Heart right ventricle (tissue), 16 donors: ENCODE measurements around the gene LRRC10. TPM values are rescaled to one million over a fixed set of nuclear protein-coding genes. Genes with fewer than 3 reads are reported as not detected.
A peak's percentile ranks its signal among the peaks of the same experiment; 100 is the strongest.

ENCODE experiments used
- ATAC-seq, 8 donors: fragments of 200-7000 bp; cut with Tn5 transposase; one replicate each; pipeline ENCODE4 v1.9.1; 2020; ENCODE audit warnings: mild to moderate bottlenecking in 8 of 8, moderate library complexity in 8 of 8, moderate number of reproducible peaks in 1 of 8
- DNase-seq, 2 donors: peaks; one replicate each; pipeline ENCODE4 v3.0.0-alpha.2; 2020
- H3K27ac ChIP-seq, 10 donors: fragments of 200-600 bp; sonication (generic) in 2 of 10; one replicate each; pipeline versions ENCODE4 v1.5.0 to v1.8.0; 2020 to 2022; ENCODE audit warnings: mild to moderate bottlenecking in 3 of 10
- H3K27me3 ChIP-seq, 7 donors: fragments of 200-600 bp; one replicate each; pipeline ENCODE4 v1.8.0; 2021 to 2022; ENCODE audit warnings: mild to moderate bottlenecking in 2 of 7
- H3K36me3 ChIP-seq, 9 donors: fragments of 200-600 bp; sonication (generic) in 1 of 9; one replicate each; pipeline versions ENCODE4 v1.5.0 to v1.8.0; 2020 to 2022; ENCODE audit warnings: mild to moderate bottlenecking in 2 of 9
- H3K4me1 ChIP-seq, 9 donors: fragments of 200-600 bp; sonication (generic) in 1 of 9; one replicate each; pipeline versions ENCODE4 v1.5.0 to v1.8.0; 2020 to 2022; ENCODE audit warnings: mild to moderate bottlenecking in 4 of 9
- H3K4me3 ChIP-seq, 10 donors: fragments of 200-600 bp; sonication (generic) in 2 of 10; one replicate each; pipeline versions ENCODE4 v1.5.0 to v1.8.0; 2020 to 2022; ENCODE audit warnings: mild to moderate bottlenecking in 7 of 10, moderate library complexity in 2 of 10
- H3K9me3 ChIP-seq, 11 donors: fragments of 200-600 bp in 10 of 11; sonication (generic) in 2 of 11; one replicate each; pipeline versions ENCODE4 v1.5.0 to v1.8.0; 2013 to 2022; ENCODE audit warnings: mild to moderate bottlenecking in 2 of 11, control low read depth in 1 of 11, moderate library complexity in 1 of 11
- WGBS, 2 donors: extraction: QIAGEN DNeasy Blood & Tissue Kit; methylation state at CpG; one replicate each; pipeline ENCODE4 v1.1.7; 2013; ENCODE audit warnings: inconsistent platforms in 1 of 2; 5-methylcytosine and 5-hydroxymethylcytosine counted together
- intact Hi-C, 10 donors: fragments of 100-400 bp; cut with DNase I; formaldehyde crosslinking; loops; one replicate each; pipeline versions ENCODE4 v1.11.1 to v1.14.2; 2022
- polyA plus RNA-seq, 2 donors: library from polyadenylated mRNA; stranded (reverse); fragments of 200-250 nt; gene quantifications; one replicate each; pipeline ENCODE4 v1.2.3, GENCODE V29; 2013
- total RNA-seq, 10 donors: library from RNA; stranded (reverse); fragmentation: NEBNext Ultra II Directional in 3 of 10; extraction: Animal tissue kit (Norgen Biotek cat#: 25700) in 3 of 10; gene quantifications; one replicate each; pipeline versions ENCODE4 v1.2.1 to v1.2.4, GENCODE V29; 2021 to 2023
- TF ChIP-seq, protein P1 (sequence below), 9 donors: fragments of 200-600 bp; sonication (generic) in 2 of 9; IDR thresholded peaks; one replicate each; pipeline versions ENCODE4 v1.5.0 to v1.8.0; 2021 to 2022; ENCODE audit warnings: antibody characterized with exemption in 9 of 9, mild to moderate bottlenecking in 5 of 9, moderate library complexity in 1 of 9
- donor health status: Arrhythmogenic right ventricular cardiomyopathy.
- donor health status: ischemic (EF 13 %, LVEDD 7.1; RV severe dilation, severe dysfunction).
- donor health status: healthy with polysubstance abuse.
- donor health status: DM: no; HTN: yes; CAD: no.
- donor health status: DM: no; HTN: no; CAD: no.
- donor health status: ischemic (EF 25% LVEDD 6.9; RV normal size, moderate dysfunction).
- donor health status: ischemic (EF 25% LVEDD 5.7; RV mildly dilated, moderate dysfunction).
- donor health status: healthy.
- donor health status: DM: yes; HTN: yes; CAD: no.
- donor health status: Ischemic cardiomyopathy.
- donor health status: ischemic (EF 35%, LVEDD 5.7; RV mildly dilated, moderate dysfunction).
- donor health status: nonischemic (EF 11% LVEDD 7.7; RV severe dilation, severe dysfunction).
- donor health status: DM: yes; HTN: yes; CAD: no.
- donor health status: PGD.
- donor health status: ischemic (EF 29% LVEDD 5.4; RV normal size, mild dysfunction).
- donor health status: nonischemic (EF 23%, LVEDD 6.1; RV moderate dilation, normal function).

The LRRC10 gene
- total and polyA plus RNA-seq, 12 donors = 3.4 to 75.7 (median 39.2) TPM

DNA sequence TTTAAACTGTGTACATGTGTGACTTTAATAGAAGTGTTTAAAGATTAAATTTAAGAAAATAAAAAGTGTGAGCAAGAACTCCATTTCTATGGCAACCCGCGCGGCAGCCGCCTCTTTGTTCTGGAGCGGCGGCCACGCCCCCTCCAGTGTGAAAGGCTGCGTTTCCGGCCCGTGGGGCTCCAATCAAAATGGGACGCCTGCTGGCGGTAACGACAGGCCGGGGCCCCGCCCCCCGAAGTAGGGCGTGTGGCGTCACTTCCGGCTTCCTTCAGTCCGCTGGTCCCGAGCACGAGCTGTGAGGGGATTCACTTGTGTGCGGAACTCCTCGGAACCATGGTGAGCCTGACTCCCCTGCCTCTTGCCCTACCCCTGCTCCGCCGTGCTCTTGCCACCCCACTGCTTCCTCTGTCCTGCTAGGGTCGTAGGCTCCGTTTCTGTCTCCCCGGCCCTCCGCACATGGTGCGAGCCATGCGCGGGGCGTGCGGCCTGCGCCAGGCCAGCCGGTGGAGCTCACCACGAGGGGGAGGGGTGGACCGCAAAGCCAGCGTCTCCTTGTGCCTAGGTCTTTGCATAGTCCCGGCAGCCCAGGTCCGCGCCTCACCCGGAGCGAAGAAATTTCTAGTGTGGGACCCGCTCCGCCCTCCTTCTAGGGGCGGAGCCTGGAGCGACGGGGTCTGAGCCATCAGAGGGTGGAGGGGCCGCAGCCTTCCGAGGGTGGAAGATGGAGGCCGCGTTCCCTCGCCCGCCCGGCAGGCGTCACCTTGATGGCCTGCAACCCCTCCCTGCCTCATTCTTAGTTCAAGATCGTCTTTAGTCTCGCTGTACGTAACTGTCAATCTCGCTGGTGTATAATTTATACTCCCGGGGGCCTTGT is 25.3 kb downstream of the LRRC10 start, which contains the start of gene CCT2:
TSS of gene CCT2 (plus strand) at position 271 of the 874 bp plus-strand sequence. CDS start at position 334, 63 bp downstream.
- Histone ChIP-seq H3K27ac (peak within 1 kb of the TSS; percentile 47 to 94 (median 86)), H3K9me3 (no peaks in the 10 kb centered on the region), H3K4me1 (peaks cover 0 to 23% (median 15%) of the 10 kb centered on the region in 9 donors), H3K27me3 (no peaks in the 10 kb centered on the region), H3K4me3 (peak within 1 kb of the TSS; percentile 76 to 99 (median 89)), H3K36me3 (peaks cover 0 to 44% (median 36%) of the 10 kb centered on the region in 9 donors)
- intact Hi-C loops = loop anchor here in 1 of 10 donors (5.0 kb wide), 1 partner anchor 113 kb away; the partner anchor contains the start of gene FRS2
- DNase-seq (peak; percentile 97), ATAC-seq (peak; percentile 99 to 100 (median 100))
- WGBS, 2 donors = 0 to 1% methylated on average over 63 of the region's 63 CpGs
- TF ChIP-seq, protein P1, sequence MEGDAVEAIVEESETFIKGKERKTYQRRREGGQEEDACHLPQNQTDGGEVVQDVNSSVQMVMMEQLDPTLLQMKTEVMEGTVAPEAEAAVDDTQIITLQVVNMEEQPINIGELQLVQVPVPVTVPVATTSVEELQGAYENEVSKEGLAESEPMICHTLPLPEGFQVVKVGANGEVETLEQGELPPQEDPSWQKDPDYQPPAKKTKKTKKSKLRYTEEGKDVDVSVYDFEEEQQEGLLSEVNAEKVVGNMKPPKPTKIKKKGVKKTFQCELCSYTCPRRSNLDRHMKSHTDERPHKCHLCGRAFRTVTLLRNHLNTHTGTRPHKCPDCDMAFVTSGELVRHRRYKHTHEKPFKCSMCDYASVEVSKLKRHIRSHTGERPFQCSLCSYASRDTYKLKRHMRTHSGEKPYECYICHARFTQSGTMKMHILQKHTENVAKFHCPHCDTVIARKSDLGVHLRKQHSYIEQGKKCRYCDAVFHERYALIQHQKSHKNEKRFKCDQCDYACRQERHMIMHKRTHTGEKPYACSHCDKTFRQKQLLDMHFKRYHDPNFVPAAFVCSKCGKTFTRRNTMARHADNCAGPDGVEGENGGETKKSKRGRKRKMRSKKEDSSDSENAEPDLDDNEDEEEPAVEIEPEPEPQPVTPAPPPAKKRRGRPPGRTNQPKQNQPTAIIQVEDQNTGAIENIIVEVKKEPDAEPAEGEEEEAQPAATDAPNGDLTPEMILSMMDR (IDR thresholded peaks at IDR 0.05) = peak in 6 of 9 donors; percentile 16 to 51 (median 36)

DNA sequence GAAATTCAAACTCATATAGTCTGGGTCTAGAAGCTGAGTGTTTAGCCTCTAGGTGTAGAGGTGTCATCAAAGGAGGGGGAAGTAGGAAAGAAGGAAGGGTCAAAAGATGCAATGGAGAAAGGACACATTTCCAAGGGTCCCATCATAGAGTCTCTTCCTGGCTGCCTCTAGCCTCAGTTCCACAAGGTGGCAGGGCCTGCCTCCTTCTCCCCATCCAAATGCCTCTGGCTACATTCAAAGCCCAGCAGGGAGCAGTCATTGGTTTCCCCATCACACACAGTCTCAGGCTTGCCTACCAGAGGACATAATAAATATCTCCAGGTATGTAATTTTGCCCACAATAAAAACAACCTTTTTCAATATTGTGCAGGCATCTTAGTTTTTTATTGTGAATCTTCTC is 27.5 kb downstream of the LRRC10 start:
- peaks cover 0 to 22% (median 14%) of the 10 kb centered on the region in 9 donors for H3K36me3 ChIP-seq
- no peak overlapping the region for H3K27ac ChIP-seq
- ATAC-seq = no peak
- no peak overlapping the region for H3K4me3 ChIP-seq
- peaks cover 0 to 24% (median 15%) of the 10 kb centered on the region in 9 donors for H3K4me1 ChIP-seq
- no peaks in the 10 kb centered on the region for H3K27me3 ChIP-seq
- no peaks in the 10 kb centered on the region for H3K9me3 ChIP-seq
- DNase-seq = no peak
- TF ChIP-seq, protein P1 (IDR thresholded peaks at IDR 0.05) = peak in 2 of 9 donors; percentile 11 to 14
- intact Hi-C loops = no loop called here

DNA sequence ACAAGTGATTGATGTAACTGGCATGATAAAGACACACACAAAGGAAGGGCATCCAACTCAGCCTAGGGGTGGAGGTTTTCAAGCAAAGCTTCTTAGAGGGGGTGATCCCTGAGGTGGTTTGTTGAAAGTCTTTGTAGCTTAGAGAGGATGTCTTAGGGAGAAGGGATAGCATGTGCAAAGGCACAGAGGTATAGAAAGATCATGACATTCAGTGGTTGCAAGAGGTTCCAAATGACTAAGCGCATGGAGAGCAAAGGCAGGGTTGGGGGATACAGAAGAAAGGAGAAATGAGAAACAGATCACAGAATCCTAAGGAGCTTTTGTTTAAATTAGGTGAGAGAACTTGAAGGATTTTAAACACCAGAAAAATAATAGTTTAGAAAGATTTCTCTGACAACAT is 30.6 kb downstream of the LRRC10 start:
- DNase-seq (no peak), ATAC-seq (no peak)
- H3K36me3 ChIP-seq = peaks cover 0 to 15% (median 2%) of the 10 kb centered on the region in 9 donors
- WGBS, 2 donors = 95 to 98% methylated on average over 1 of the region's 1 CpG
- no peaks in the 10 kb centered on the region for H3K27me3 ChIP-seq
- no peak overlapping the region for H3K27ac ChIP-seq
- TF ChIP-seq, protein P1 (IDR thresholded peaks at IDR 0.05) = no peak
- intact Hi-C loops = no loop called here
- H3K4me1 ChIP-seq = peaks cover 0 to 18% (median 6%) of the 10 kb centered on the region in 9 donors
- H3K9me3 ChIP-seq = no peaks in the 10 kb centered on the region
- H3K4me3 ChIP-seq = no peak overlapping the region

DNA sequence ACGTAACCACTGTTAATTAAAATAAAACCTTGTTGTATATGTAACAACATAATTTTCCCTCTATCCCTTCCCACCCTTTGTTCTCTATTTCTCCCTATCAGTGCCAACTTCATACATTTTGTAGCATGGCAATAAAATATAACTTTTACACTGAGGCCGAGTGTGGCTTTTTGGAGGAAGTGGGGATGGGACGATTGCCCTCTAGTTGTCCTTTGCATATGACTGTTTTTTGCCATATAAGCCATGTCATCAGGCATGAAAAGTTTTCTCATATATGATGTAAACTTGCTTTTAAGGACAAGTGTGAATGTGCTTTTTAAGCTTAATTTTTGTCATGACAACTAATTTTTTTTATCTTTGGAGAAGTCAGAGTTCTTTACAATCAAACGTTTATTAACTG is 31.7 kb downstream of the LRRC10 start:
- Histone ChIP-seq H3K9me3 (no peaks in the 10 kb centered on the region), H3K27me3 (no peaks in the 10 kb centered on the region), H3K4me3 (no peak overlapping the region), H3K36me3 (peaks cover 0 to 26% (median 12%) of the 10 kb centered on the region in 9 donors), H3K4me1 (peaks cover 0 to 14% (median 0%) of the 10 kb centered on the region in 9 donors), H3K27ac (no peak overlapping the region)
- ATAC-seq = no peak
- TF ChIP-seq, protein P1 (IDR thresholded peaks at IDR 0.05) = no peak
- intact Hi-C loops = loop anchor here in 8 of 10 donors (10.0 kb wide), 4 partner anchors 164 to 224 kb away; partner anchors contain the start of gene YEATS4 (in 3 of the 8)
- WGBS, 2 donors = 82 to 87% methylated on average over 4 of the region's 4 CpGs
- no peak for DNase-seq
